ENCODE measurements around the gene XIRP1. TPM values are rescaled to one million over a fixed set of nuclear protein-coding genes. Genes with fewer than 3 reads are reported as not detected.
A peak's percentile ranks its signal among the peaks of the same experiment; 100 is the strongest.

The XIRP1 gene
- total and polyA plus RNA-seq, 2 donors (not counting 1 experiment from before 2014, with no cell fraction given) = 0.05 TPM; not detected in 1

DNA sequence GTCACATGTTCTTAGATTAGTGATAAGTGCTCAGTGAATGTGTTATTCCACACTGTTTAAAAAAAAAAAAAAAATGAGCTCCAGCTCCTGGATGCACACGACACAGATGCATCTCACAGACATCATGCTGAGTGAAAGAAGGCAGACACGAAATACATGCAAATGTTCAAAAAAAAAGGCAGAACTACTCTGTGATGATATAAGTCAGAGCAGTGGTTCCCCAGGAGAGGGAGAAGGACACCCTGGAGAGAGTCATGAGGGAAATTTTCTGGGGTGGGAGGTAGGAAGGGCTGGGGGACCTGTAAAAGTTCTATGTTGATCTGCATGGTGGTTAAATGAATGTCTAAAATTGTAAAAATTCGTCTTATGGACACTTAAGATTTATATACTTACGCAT is 43.3 kb downstream of the XIRP1 start:
- Histone ChIP-seq H4K20me1 (ENCODE audit: control insufficient read depth, extremely low read depth, insufficient read depth, low read length) (no peaks in the 10 kb centered on the region), H3K4me3 (replicated peaks in 1 of 4; ENCODE audit: control extremely low read depth in 1 of 4, insufficient read depth in 1 of 4, low read depth in 3 of 4, low read length in 4 of 4) (no peak overlapping the region), H2AFZ (ENCODE audit: low read length) (no peak overlapping the region), H3K27ac (ENCODE audit: insufficient read depth, low read length) (no peak overlapping the region), H3K9ac (ENCODE audit: insufficient read depth, low read length) (no peak overlapping the region), H3K36me3 (ENCODE audit: control insufficient read depth, insufficient read depth, low read length) (peaks cover 12% of the 10 kb centered on the region), H3K4me2 (ENCODE audit: extremely low read depth, insufficient read depth, low read length) (peak overlapping the region; percentile 33), H3K4me1 (ENCODE audit: control insufficient read depth, extremely low read depth, insufficient read depth, low read length) (peaks cover 55% of the 10 kb centered on the region), H3K9me3 (ENCODE audit: control insufficient read depth, insufficient read depth, low read depth, low read length) (no peaks in the 10 kb centered on the region), H3K79me2 (ENCODE audit: control insufficient read depth, insufficient read depth, low read length) (peaks cover 55% of the 10 kb centered on the region), H3K27me3 (ENCODE audit: control insufficient read depth, insufficient read depth, low read length) (no peaks in the 10 kb centered on the region)
- DNase-seq (ENCODE audit: low read depth in 2 of 2) = no peak
- TF ChIP-seq, protein P1, sequence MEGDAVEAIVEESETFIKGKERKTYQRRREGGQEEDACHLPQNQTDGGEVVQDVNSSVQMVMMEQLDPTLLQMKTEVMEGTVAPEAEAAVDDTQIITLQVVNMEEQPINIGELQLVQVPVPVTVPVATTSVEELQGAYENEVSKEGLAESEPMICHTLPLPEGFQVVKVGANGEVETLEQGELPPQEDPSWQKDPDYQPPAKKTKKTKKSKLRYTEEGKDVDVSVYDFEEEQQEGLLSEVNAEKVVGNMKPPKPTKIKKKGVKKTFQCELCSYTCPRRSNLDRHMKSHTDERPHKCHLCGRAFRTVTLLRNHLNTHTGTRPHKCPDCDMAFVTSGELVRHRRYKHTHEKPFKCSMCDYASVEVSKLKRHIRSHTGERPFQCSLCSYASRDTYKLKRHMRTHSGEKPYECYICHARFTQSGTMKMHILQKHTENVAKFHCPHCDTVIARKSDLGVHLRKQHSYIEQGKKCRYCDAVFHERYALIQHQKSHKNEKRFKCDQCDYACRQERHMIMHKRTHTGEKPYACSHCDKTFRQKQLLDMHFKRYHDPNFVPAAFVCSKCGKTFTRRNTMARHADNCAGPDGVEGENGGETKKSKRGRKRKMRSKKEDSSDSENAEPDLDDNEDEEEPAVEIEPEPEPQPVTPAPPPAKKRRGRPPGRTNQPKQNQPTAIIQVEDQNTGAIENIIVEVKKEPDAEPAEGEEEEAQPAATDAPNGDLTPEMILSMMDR (conservative IDR thresholded peaks at IDR 0.05 in 1 of 2, IDR thresholded peaks at IDR 0.05 in 1 of 2; ENCODE audit: low read depth in 1 of 2, low read length in 2 of 2) = no peak
- TF ChIP-seq EZH2 (IDR thresholded peaks at IDR 0.05; ENCODE audit: low read length, missing control alignments) = no peak

DNA sequence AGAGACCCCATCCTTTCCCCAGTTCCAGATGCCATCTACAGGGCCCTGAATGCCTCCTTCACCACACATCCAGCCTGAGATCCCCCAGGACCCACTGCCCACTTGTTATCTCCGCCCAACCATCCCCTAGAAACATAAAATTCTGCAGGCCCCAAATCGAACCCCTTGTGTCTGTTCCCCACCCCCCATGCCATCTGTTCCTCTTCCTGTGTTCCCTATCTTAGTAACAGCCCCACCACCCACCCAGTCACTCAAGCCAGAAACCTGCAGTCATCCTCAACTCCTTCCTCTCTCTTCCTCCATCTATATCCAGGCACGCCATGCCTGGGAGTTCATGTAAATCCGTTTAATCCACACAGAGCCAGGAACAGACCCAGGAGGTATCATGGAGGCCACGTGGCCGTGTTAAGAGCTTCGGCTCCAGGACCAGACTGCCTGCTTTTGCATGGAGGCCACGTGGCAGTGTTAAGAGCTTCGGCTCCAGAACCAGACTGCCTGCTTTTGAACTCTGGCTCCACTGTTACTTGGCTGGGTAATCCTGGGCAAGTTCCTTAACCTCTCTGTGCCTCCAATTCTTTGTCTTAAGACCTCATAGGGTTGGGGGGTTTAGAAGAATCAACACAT is 43.8 kb downstream of the XIRP1 start:
- H4K20me1 ChIP-seq (ENCODE audit: control insufficient read depth, extremely low read depth, insufficient read depth, low read length) = no peaks in the 10 kb centered on the region
- H3K4me2 ChIP-seq (ENCODE audit: extremely low read depth, insufficient read depth, low read length) = peak overlapping the region; percentile 33
- H3K27ac ChIP-seq (ENCODE audit: insufficient read depth, low read length) = peak overlapping the region; percentile 88
- DNase-seq (ENCODE audit: low read depth in 2 of 2) = no peak
- H3K4me1 ChIP-seq (ENCODE audit: control insufficient read depth, extremely low read depth, insufficient read depth, low read length) = peaks cover 55% of the 10 kb centered on the region
- H3K9ac ChIP-seq (ENCODE audit: insufficient read depth, low read length) = no peak overlapping the region
- no peaks in the 10 kb centered on the region for H3K27me3 ChIP-seq (ENCODE audit: control insufficient read depth, insufficient read depth, low read length)
- H2AFZ ChIP-seq (ENCODE audit: low read length) = no peak overlapping the region
- H3K4me3 ChIP-seq (replicated peaks in 1 of 4; ENCODE audit: control extremely low read depth in 1 of 4, insufficient read depth in 1 of 4, low read depth in 3 of 4, low read length in 4 of 4) = no peak overlapping the region
- TF ChIP-seq, protein P1 (conservative IDR thresholded peaks at IDR 0.05 in 1 of 2, IDR thresholded peaks at IDR 0.05 in 1 of 2; ENCODE audit: low read depth in 1 of 2, low read length in 2 of 2) = no peak
- no peak for TF ChIP-seq EZH2 (IDR thresholded peaks at IDR 0.05; ENCODE audit: low read length, missing control alignments)
- H3K79me2 ChIP-seq (ENCODE audit: control insufficient read depth, insufficient read depth, low read length) = peaks cover 56% of the 10 kb centered on the region
- no peaks in the 10 kb centered on the region for H3K9me3 ChIP-seq (ENCODE audit: control insufficient read depth, insufficient read depth, low read depth, low read length)
- H3K36me3 ChIP-seq (ENCODE audit: control insufficient read depth, insufficient read depth, low read length) = peaks cover 17% of the 10 kb centered on the region

DNA sequence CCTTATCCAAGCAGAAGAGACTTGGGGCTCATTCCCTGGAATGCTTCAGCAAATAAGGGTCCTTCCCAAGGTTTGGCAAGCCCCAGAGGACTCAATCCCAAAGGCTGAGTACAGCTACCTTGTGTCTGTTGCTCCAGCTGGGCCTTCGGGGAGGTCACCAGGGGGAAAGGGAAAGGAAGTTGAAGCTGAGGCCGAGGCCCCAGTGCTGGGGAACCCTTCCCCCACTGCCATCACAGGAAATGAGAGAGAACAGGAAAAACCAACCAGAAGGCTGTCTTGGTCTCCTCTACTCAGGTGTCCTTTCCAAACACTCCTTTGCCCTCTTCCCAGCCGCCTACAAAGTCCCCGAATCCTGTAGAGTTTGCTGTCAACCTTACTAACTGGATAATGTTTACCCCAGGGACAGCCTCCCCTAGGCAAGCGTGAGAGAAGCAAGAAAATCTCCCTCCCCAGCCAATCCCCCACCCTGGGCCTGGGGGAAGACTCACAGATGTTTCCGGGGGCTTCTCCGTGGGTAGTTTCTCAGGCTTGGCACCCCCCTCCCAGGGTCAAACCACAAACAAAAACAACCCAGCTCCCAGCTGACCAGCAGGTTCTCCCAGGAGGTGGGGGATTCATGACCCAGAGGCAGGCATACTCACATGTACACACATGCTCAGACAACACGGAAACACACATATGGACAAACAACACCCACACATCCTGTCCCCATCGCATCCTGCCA is 44.5 kb downstream of the XIRP1 start:
- H3K4me1 ChIP-seq (ENCODE audit: control insufficient read depth, extremely low read depth, insufficient read depth, low read length) = peaks cover 55% of the 10 kb centered on the region
- no peaks in the 10 kb centered on the region for H4K20me1 ChIP-seq (ENCODE audit: control insufficient read depth, extremely low read depth, insufficient read depth, low read length)

More for the DNA sequence above, 44.5 kb downstream of the XIRP1 start:
- Histone ChIP-seq H3K27me3 (ENCODE audit: control insufficient read depth, insufficient read depth, low read length) (no peaks in the 10 kb centered on the region), H2AFZ (ENCODE audit: low read length) (no peak overlapping the region), H3K4me3 (replicated peaks in 1 of 4; ENCODE audit: control extremely low read depth in 1 of 4, insufficient read depth in 1 of 4, low read depth in 3 of 4, low read length in 4 of 4) (peak overlapping the region in 1 of 4 experiments; percentile 34), H3K9ac (ENCODE audit: insufficient read depth, low read length) (peak overlapping the region; percentile 58), H3K79me2 (ENCODE audit: control insufficient read depth, insufficient read depth, low read length) (peaks cover 54% of the 10 kb centered on the region), H3K36me3 (ENCODE audit: control insufficient read depth, insufficient read depth, low read length) (peaks cover 23% of the 10 kb centered on the region), H3K4me2 (ENCODE audit: extremely low read depth, insufficient read depth, low read length) (peak overlapping the region; percentile 80), H3K27ac (ENCODE audit: insufficient read depth, low read length) (peak overlapping the region; percentile 88), H3K9me3 (ENCODE audit: control insufficient read depth, insufficient read depth, low read depth, low read length) (no peaks in the 10 kb centered on the region)
- TF ChIP-seq, protein P1 (conservative IDR thresholded peaks at IDR 0.05 in 1 of 2, IDR thresholded peaks at IDR 0.05 in 1 of 2; ENCODE audit: low read depth in 1 of 2, low read length in 2 of 2) = no peak
- no peak for TF ChIP-seq EZH2 (IDR thresholded peaks at IDR 0.05; ENCODE audit: low read length, missing control alignments)
- DNase-seq (ENCODE audit: low read depth in 2 of 2) = peak; percentile 42 to 58

Data from fibroblast of lung (primary cell).